GM21619 (cell line): ENCODE results near the gene PARP8.
"Not testable (repeated sequence)": the region's sequence is repeated elsewhere in the genome, so short reads cannot be mapped to it uniquely, and the experiment has no call there.

Source experiments
- ATAC-seq: cut with Tn5 transposase; IDR thresholded peaks from one replicate; pipeline ENCODE4 v1.9.1; 2021; ENCODE audit not compliant: unreplicated experiment

Gene PARP8

GRCh38 chr5:50684721-50685120 is 18.3 kb downstream of the PARP8 start:
- ATAC-seq = no peak

- ATAC-seq = no peak
These were observed 21.1 kb downstream of the PARP8 start for GRCh38 chr5:50687548-50687947.

GRCh38 chr5:50691399-50692016 is 25.1 kb downstream of the PARP8 start:
- no peak for ATAC-seq

- no peak for ATAC-seq
These were observed 27.7 kb downstream of the PARP8 start for GRCh38 chr5:50694027-50694590.

GRCh38 chr5:50694626-50695025 is 28.2 kb downstream of the PARP8 start:
- ATAC-seq = not testable (repeated sequence)

- peak; percentile 62 for ATAC-seq
These were observed 31.3 kb downstream of the PARP8 start for GRCh38 chr5:50697739-50698138.

- no peak for ATAC-seq
These were observed 33.3 kb downstream of the PARP8 start for GRCh38 chr5:50699737-50700136.

- no peak for ATAC-seq
These were observed 34.3 kb downstream of the PARP8 start for GRCh38 chr5:50700706-50701105.

- ATAC-seq = peak; percentile 52
These were observed 36.4 kb downstream of the PARP8 start for GRCh38 chr5:50702615-50703366.

- ATAC-seq = no peak
These were observed 36.9 kb downstream of the PARP8 start for GRCh38 chr5:50703367-50703666.

GRCh38 chr5:50704730-50705129 is 38.3 kb downstream of the PARP8 start:
- no peak for ATAC-seq

GRCh38 chr5:50709471-50709870 is 43.0 kb downstream of the PARP8 start:
- no peak for ATAC-seq

GRCh38 chr5:50710838-50711237 is 44.4 kb downstream of the PARP8 start:
- ATAC-seq = peak; percentile 12

GRCh38 chr5:50711280-50711679 is 44.8 kb downstream of the PARP8 start:
- peak; percentile 95 for ATAC-seq

GRCh38 chr5:50712479-50712878 is 46.0 kb downstream of the PARP8 start:
- ATAC-seq = no peak

GRCh38 chr5:50715001-50715400 is 48.6 kb downstream of the PARP8 start:
- ATAC-seq = no peak

- ATAC-seq = no peak
These were observed 49.7 kb downstream of the PARP8 start for GRCh38 chr5:50716134-50716533.

GRCh38 chr5:50717651-50718050 is 51.2 kb downstream of the PARP8 start:
- peak; percentile 70 for ATAC-seq

- no peak for ATAC-seq
These were observed 53.7 kb downstream of the PARP8 start for GRCh38 chr5:50720061-50720710.

- ATAC-seq = no peak
These were observed 55.8 kb downstream of the PARP8 start for GRCh38 chr5:50722223-50722622.

GRCh38 chr5:50724262-50724661 is 57.8 kb downstream of the PARP8 start:
- no peak for ATAC-seq
